Skeletal muscle satellite cell (primary cell): ENCODE data around the gene ITPR3.

ENCODE experiments used
- H3K27me3 ChIP-seq: 2 replicates; pipeline ENCODE4 v1.7.0; 2013; ENCODE audit warnings: low read length; ENCODE audit not compliant: control insufficient read depth, insufficient read depth
- H3K36me3 ChIP-seq: 2 replicates; pipeline ENCODE4 v1.7.0; 2013; ENCODE audit warnings: mild to moderate bottlenecking, control low read depth, low read length; ENCODE audit not compliant: insufficient read depth
- H3K4me1 ChIP-seq: 2 replicates; pipeline ENCODE4 v1.7.0; 2013; ENCODE audit warnings: low read length; ENCODE audit not compliant: control insufficient read depth, insufficient read depth
- H3K4me2 ChIP-seq: 2 replicates; pipeline ENCODE4 v1.7.0; 2013; ENCODE audit warnings: mild to moderate bottlenecking, low read length
- H3K4me3 ChIP-seq: 2 replicates; pipeline ENCODE4 v1.7.0; 2013; ENCODE audit warnings: low read length
- H3K9ac ChIP-seq: 2 replicates; pipeline ENCODE4 v1.7.0; 2013; ENCODE audit warnings: mild to moderate bottlenecking, low read depth, low read length, moderate library complexity
- H3K9me3 ChIP-seq: replicated peaks from 2 replicates; pipeline ENCODE4 v1.7.0; 2013; ENCODE audit warnings: mild to moderate bottlenecking, control low read depth, low read length

Gene ITPR3

DNA sequence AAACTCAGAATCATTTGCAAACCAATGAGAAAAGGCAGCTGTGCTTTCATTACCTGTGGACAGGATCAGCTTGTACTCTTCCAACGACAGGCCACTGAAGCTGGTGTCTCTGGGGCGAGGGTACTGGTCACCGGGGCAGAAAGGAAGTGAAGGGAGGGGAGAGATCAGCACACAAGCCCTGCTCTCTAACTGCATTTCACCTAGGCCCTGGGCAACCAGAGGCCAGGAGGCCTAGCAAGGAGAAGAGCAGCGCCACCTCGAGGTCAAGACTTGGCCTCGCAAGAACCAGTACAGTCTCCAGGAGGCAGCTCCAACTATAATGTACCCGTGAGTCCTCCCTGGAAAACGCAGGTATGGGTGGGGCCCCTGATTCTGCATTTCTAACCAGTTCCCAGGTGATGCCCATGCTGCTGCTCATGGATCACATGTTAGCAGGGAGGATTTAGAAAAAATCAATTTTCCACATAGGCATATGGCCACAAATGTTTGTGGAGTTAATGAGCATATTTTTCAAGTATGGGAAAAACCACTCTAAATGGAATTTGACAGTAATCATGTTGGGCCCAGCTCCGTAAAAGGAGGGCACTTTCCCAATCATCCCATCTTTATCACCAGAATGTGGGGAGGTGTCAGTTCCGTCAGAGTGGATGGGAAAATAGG, 79.4 kb downstream of the ITPR3 start:
- H3K27me3 ChIP-seq: no peaks in the 10 kb centered on the region
- H3K4me3 ChIP-seq: no peak overlapping the region
- H3K4me1 ChIP-seq: peaks cover 21% of the 10 kb centered on the region
- no peak overlapping the region for H3K4me2 ChIP-seq
- no peaks in the 10 kb centered on the region for H3K9me3 ChIP-seq
- no peak overlapping the region for H3K9ac ChIP-seq
- peaks cover 46% of the 10 kb centered on the region for H3K36me3 ChIP-seq

- no peaks in the 10 kb centered on the region for H3K27me3 ChIP-seq
- no peak overlapping the region for H3K4me3 ChIP-seq
- no peak overlapping the region for H3K9ac ChIP-seq
- H3K4me2 ChIP-seq: no peak overlapping the region
- H3K4me1 ChIP-seq: peaks cover 1% of the 10 kb centered on the region
- no peaks in the 10 kb centered on the region for H3K9me3 ChIP-seq
- peaks cover 31% of the 10 kb centered on the region for H3K36me3 ChIP-seq
Observed at GRCh38 chr6:33702345-33702977, 81.3 kb downstream of the ITPR3 start.

DNA sequence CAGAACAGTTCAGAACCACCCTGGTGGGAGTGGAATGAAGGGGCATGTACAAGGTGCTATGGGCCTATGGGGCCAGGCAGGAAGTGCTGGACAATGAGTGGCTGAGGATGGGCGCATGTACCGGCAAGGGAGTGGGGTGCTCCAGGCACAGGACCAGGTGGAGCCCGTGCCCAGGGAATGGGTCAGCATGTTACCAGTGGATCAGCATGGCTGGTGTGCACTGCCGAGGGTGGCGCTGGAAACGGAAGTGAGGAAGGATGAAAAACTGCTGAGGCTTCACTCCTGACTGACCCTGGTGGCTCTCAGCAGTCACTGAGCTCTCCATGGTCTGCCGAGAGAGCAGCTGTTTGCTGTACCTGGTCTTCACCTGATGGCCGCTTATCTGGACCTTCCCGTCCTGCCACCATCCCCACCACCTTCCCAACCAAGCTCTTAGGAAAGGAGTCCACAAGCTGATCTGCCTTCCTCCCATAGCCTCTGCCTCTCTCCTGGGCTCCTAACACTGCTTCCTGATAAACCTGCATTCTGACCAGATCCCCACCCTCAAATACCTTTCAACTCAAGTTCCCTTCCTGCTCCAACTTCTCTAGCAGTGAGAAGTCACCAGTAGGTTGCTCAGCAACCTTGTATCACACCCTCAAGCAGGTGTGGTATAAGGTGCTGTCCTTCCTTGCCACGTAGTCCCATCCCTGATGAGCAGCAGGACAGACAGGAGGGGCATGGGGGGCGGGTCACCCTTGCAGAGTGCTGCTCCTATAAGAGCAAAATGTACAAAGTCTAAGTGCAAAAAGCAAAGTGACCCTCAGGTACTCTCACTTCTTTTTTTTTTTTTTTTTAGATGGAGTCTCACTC, 83.3 kb downstream of the ITPR3 start:
- Histone ChIP-seq H3K4me1 (no peaks in the 10 kb centered on the region), H3K4me2 (no peak overlapping the region), H3K27me3 (no peaks in the 10 kb centered on the region), H3K9ac (no peak overlapping the region), H3K36me3 (peaks cover 28% of the 10 kb centered on the region), H3K9me3 (no peaks in the 10 kb centered on the region), H3K4me3 (no peak overlapping the region)

- peaks cover 29% of the 10 kb centered on the region for H3K36me3 ChIP-seq
- H3K9ac ChIP-seq: no peak overlapping the region
- H3K4me2 ChIP-seq: no peak overlapping the region
- peaks cover 5% of the 10 kb centered on the region for H3K4me1 ChIP-seq
- H3K27me3 ChIP-seq: no peaks in the 10 kb centered on the region
- H3K9me3 ChIP-seq: no peaks in the 10 kb centered on the region
- no peak overlapping the region for H3K4me3 ChIP-seq
Observed at GRCh38 chr6:33705268-33705885, 84.3 kb downstream of the ITPR3 start.

DNA sequence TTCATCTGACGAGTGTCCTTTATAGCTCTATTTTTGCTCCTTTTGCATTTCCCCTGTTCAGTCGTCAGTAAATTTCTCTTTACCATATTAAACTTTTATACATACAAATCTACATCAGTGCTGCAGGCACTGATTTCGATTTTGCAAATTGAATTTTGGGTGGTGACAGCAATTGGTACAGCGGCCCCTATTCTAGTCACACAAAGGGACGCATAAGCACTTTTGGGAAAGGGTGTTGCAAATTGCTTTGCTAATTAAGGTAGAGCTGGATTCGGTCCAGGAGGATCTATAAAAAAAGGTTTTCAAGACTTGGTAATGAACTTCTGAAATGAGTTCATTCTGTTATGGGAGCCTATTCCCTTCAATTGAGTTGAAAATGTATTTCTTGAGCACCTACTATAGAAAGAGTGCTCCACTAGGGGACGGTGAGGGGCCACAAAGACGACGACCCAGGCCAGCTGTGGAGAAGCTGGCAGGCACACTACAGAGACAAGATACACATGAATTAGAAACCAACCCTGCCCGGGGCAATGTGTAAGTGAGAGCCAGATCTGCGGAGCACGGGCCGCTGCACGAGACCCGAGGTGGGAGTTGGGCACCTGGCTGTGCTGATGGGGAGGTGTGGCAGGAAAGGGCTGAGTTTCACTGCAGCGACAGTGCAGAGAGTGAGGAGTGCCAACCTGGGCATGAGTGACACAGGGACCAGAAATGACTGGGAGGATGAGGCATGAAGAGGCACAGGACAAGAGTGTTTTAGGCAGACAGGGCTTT, 85.0 kb downstream of the ITPR3 start:
- Histone ChIP-seq H3K4me2 (no peak overlapping the region), H3K9ac (no peak overlapping the region), H3K9me3 (no peaks in the 10 kb centered on the region), H3K27me3 (no peaks in the 10 kb centered on the region), H3K4me1 (peaks cover 12% of the 10 kb centered on the region), H3K4me3 (no peak overlapping the region), H3K36me3 (peaks cover 25% of the 10 kb centered on the region)

DNA sequence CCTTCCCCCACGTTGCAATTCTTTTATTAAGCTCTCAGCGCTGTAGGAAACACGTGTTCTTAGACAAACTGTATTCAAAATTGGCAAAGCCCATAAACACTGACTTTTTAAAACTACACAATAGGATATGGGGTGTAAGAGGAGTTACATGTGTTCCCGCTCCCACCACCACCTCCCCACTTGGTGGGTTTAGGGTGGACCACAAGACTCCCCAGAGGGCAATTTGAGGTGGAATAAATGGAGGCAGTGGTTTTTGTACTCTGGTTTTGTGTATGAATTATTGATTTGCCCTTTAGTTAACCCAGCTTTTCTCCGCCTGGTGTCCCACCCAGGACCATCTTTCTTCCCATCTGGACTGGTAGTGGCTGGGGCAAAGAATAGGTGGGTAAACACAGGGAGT, 86.6 kb downstream of the ITPR3 start:
- Histone ChIP-seq H3K36me3 (peaks cover 20% of the 10 kb centered on the region), H3K4me2 (no peak overlapping the region), H3K4me1 (peaks cover 16% of the 10 kb centered on the region), H3K4me3 (no peak overlapping the region), H3K9me3 (no peaks in the 10 kb centered on the region), H3K9ac (no peak overlapping the region), H3K27me3 (no peaks in the 10 kb centered on the region)

DNA sequence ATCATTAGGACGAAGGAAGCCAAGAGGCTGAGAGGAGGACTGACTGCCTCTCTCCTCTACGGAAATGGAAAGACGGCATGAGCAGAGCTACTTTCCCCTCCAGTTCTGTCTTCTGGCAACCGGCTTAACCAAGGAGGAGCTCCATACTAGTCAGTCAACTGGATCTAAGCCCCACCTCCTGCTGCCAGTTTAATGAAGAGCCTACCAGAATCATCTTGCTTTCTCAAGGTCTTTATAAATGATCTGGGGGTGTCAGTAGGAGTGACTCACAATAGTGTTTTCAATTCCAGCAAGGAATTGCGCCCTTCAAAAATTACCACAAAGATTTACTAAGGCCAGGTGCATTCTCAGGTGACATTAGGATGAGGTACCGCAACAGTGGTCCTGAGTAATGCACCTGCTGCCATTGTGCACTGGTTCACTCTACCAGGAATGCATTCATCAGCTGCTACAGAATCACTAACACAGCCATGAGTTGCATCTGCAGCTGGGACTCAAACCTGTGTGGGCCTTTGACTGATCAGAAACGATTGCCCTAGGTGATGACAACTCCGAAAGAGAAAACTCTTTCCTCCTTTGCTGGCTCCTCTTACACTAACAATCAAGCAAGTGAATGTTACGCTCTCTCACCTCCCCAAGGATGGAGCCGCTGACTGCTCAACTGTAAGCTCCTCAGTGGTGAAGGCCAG, 87.5 kb downstream of the ITPR3 start:
- no peak overlapping the region for H3K4me3 ChIP-seq

GRCh38 chr6:33709605-33710295, 88.6 kb downstream of the ITPR3 start:
- no peak overlapping the region for H3K9ac ChIP-seq
- no peaks in the 10 kb centered on the region for H3K9me3 ChIP-seq
- H3K4me3 ChIP-seq: no peak overlapping the region
- H3K4me2 ChIP-seq: no peak overlapping the region
- H3K4me1 ChIP-seq: peaks cover 16% of the 10 kb centered on the region
- H3K27me3 ChIP-seq: no peaks in the 10 kb centered on the region
- peaks cover 20% of the 10 kb centered on the region for H3K36me3 ChIP-seq

More for the DNA sequence above, 87.5 kb downstream of the ITPR3 start:
- Histone ChIP-seq H3K9ac (no peak overlapping the region), H3K36me3 (peaks cover 20% of the 10 kb centered on the region), H3K4me2 (no peak overlapping the region), H3K9me3 (no peaks in the 10 kb centered on the region), H3K4me1 (peaks cover 16% of the 10 kb centered on the region), H3K27me3 (no peaks in the 10 kb centered on the region)

GRCh38 chr6:33710296-33711121, 89.4 kb downstream of the ITPR3 start:
- Histone ChIP-seq H3K36me3 (peaks cover 20% of the 10 kb centered on the region), H3K9me3 (no peaks in the 10 kb centered on the region), H3K9ac (peak overlapping the region; percentile 94)

More at GRCh38 chr6:33710296-33711121, 89.4 kb downstream of the ITPR3 start:
- peak overlapping the region; percentile 89 for H3K4me3 ChIP-seq
- no peaks in the 10 kb centered on the region for H3K27me3 ChIP-seq
- peaks cover 16% of the 10 kb centered on the region for H3K4me1 ChIP-seq
- peak overlapping the region; percentile 89 for H3K4me2 ChIP-seq
